ENCODE data around the gene EEPD1.
"Not testable (repeated sequence)": the region's sequence is repeated elsewhere in the genome, so short reads cannot be mapped to it uniquely, and the experiment has no call there.

EEPD1 gene

DNA sequence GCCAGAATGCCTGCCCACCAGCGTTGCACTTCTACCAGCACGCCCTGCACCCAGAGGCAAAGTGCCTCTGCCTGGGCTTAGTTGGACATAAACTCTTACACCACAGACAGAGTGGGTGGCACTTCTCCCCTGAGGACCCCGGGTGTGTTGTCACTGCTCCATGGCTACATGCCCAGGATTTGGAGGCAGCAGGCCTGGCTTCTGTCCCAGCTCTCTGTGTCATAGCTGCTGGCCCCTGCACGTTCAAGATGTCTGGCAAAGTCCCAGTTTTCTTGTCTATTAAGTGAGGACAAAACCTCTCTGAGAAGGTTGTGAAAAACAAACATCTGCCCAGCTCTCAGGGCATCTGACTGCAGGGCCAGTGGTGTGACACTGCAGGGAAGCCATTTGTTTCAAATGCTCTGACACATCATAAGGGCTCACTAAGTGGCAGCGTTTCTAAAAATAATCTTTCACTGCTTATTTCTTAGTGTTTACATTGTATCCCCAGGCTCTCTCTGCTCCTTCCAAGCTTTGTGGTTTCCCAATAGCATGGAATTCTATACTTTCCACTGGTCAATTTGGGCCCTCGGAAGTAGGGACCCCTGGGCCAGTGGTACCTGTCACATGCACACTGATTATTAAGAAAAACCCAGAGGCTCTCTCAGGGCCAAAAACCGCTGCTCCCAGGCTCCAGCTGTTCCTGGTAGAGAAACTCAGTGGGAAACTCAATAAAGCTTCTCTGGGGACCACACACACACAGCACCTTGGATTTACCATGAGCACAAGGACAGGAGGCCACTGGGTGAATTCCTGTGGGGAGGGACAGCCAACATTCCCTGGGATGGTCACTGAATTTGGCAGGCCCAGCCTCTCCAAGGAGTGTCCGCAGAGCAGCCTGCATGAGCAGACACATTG, 150.4 kb downstream of the EEPD1 start:
- DNase-seq: no peak

GRCh38 chr7:36304099-36304425, 151.0 kb downstream of the EEPD1 start:
- DNase-seq: no peak

- no peak for DNase-seq
Observed at GRCh38 chr7:36305226-36305625, 152.2 kb downstream of the EEPD1 start.

- DNase-seq: peak; percentile 1
Observed at GRCh38 chr7:36305648-36306047, 152.6 kb downstream of the EEPD1 start.

DNA sequence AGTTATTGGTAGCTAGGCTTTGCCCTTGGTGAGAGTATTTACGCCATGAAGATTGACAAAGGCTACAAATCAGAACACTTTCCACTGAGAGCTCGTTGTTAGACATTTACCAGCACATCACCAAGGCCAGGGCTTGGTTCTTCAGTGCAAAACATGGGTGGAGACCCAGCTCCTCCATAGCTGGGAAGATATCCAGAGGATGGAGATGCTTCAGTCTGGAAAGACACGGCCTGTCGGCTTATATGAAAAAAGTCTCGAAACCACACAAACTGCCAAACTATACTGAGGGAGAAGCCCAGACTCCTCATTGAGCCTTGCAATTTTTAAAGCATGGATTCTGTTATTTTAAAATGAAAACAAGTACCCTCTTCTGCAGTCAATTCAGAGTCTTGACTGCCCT, 153.2 kb downstream of the EEPD1 start:
- DNase-seq: no peak

DNA sequence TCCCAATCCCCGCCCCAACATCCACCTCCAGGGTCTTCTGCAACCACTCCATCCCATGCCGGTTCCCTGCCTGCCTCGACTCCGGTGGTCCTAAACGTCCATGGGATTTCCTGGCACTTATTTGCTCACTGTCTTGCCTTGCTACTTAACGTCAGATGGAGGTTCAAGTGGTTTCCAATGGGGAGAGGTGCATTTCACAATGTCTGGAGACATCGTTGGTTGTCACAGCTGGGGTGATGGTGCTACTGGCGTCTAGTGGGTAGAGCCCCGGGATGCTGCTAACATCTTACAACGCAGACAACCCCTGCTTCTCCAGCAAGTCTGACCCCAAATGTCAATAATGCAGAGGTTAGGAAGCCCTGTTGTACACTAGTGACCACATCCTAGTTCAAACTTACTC, 153.7 kb downstream of the EEPD1 start:
- no peak for DNase-seq

DNA sequence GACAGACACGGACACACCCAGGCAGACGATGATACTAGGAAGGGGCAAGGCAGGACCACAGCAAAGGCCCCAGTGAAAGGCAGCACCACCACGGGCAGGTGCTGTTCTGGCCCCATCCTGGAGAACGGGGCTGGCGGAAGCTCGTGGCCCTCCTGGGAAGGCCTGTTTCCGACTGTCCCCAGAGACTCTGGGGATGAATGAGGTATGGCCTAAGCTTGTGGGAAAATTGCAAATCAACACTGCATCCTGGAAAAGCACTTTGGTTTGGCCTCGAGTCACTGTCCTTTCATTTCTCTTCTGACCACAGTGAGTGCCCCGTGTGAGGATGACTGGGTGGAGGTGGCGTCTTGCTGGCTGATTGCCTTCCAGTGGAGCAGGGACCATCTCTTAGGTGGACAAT, 155.0 kb downstream of the EEPD1 start:
- peak; percentile 13 for DNase-seq

DNA sequence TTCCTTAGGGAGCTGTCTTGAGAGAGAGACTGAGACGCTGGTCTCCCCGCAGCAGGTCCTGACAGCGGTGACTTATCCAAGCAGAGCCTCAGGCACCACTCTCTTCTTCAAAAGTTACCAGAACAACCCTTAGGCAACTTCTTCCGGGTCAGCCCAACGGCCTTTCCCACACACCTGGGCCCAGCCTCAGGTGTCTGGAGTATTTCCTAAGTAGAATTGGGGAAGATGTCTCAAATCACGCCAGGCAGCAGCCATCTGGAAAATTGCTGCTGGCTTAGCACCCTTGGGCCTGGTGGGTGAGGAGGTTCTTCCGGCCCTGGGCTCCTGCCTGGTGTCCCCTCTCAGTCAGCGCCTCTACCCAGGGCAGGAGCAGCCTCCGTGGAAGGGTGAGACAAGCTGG, 156.2 kb downstream of the EEPD1 start:
- peak; percentile 6 for DNase-seq

GRCh38 chr7:36309716-36310115, 156.7 kb downstream of the EEPD1 start:
- DNase-seq: peak; percentile 5

- peak; percentile 9 for DNase-seq
Observed at GRCh38 chr7:36310897-36311296, 157.8 kb downstream of the EEPD1 start.

GRCh38 chr7:36311539-36311938, 158.5 kb downstream of the EEPD1 start:
- DNase-seq: no peak

- DNase-seq: no peak
Observed at GRCh38 chr7:36312064-36312914, 159.2 kb downstream of the EEPD1 start.

- no peak for DNase-seq
Observed at GRCh38 chr7:36312915-36313334, 159.9 kb downstream of the EEPD1 start.

DNA sequence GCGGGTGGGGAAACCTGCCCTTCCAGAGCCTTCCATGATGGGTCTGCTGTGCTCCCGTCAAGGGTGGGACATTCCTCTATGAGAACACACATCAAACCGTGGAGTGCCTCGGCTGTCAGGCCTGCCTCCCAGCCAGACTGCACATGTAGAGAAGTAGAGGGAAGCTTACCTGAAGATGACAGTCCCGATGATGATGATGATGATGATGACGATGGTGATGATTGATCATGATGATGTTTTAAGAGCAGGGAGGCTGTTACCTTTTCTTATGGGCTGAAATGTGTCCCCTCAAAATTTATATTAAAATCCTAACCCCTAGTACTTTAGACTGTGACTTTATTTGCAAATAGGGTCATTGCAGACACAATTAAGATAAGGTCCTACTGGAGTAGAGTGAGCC, 160.6 kb downstream of the EEPD1 start:
- DNase-seq: no peak

- DNase-seq: no peak
Observed at GRCh38 chr7:36314491-36314890, 161.4 kb downstream of the EEPD1 start.

- no peak for DNase-seq
Observed at GRCh38 chr7:36315309-36315944, 162.4 kb downstream of the EEPD1 start.

- no peak for DNase-seq
Observed at GRCh38 chr7:36316319-36316718, 163.3 kb downstream of the EEPD1 start.

- DNase-seq: no peak
Observed at GRCh38 chr7:36317276-36317675, 164.2 kb downstream of the EEPD1 start.

GRCh38 chr7:36318116-36318515, 165.1 kb downstream of the EEPD1 start:
- no peak for DNase-seq

DNA sequence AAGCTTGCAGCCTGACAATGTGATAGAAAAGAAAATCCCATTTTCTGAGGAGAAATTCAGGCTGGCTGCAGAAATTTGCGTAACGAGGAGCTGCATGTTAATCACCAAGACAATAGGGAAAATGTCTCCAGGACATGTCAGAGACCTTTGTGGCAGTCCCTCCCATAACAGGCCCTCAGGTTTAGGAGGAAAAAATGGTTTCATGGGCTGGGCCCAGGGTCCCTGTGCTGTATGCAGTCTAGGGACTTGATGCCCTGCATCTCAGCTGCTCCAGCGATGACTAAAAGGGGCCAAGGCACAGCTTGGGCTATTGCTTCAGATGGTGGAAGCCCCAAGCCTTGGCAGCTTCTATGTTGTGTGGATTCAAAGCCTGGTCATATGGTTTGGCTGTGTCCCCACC, 168.2 kb downstream of the EEPD1 start:
- not testable (repeated sequence) for DNase-seq

- DNase-seq: no peak
Observed at GRCh38 chr7:36336390-36336789, 183.3 kb downstream of the EEPD1 start.

DNA sequence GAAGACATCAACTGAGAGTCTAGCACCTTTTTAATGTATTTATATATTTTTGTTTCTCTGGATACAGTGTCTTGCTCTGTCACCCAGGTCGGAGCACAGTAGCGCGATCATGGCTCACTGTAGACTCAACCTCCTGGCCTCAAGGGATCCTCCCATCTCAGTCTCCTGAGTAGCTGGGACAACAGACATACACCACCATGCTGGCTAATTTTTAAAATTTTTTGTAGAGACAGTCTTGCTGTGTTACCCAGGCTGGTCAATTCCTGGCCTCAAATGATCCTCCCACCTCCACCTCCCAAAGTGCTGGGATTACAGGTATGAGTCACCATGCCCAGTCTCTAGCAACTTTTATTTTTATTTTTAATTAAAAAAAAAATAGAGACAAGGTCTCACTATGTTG, 185.2 kb downstream of the EEPD1 start:
- DNase-seq: no peak

- DNase-seq: no peak
Observed at GRCh38 chr7:36343548-36343947, 190.5 kb downstream of the EEPD1 start.

- DNase-seq: no peak
Observed at GRCh38 chr7:36344622-36345021, 191.6 kb downstream of the EEPD1 start.
